HCT116 (cell line): ENCODE data around the gene CDKN2B-AS1. TPM values are rescaled to one million over a fixed set of nuclear protein-coding genes. Genes with fewer than 3 reads are reported as not detected.

Experiments used
- ATAC-seq: fragments of 200-7000 bp; cut with Tn5 transposase; 2 replicates; pipeline ENCODE4 v1.9.1; 2020; ENCODE audit warnings: mild to moderate bottlenecking, moderate library complexity
- BruUV-seq: library from RNA; stranded (reverse); fragments of 400-500 nt; replicated peaks from 2 replicates; lab custom pipeline; 2021; lab: Mats Ljungman, UMichigan
- CTCF ChIA-PET: fragments of 300-600 bp; sonication (Branson Sonifier 250); formaldehyde crosslinking; loops from one replicate; lab custom pipeline; 2021; ENCODE audit warnings: antibody characterized with exemption; lab: Charles Lee
- POLR2A ChIA-PET: fragments of 300-600, 350-600 bp; sonication (Branson Sonifier 250); formaldehyde crosslinking; loops from one replicate; lab custom pipeline; 2021; ENCODE audit warnings: antibody characterized with exemption; lab: Charles Lee
- RAD21 ChIA-PET, 2 experiments: fragments of 300-600 bp; sonication (Branson Sonifier 250); formaldehyde crosslinking; loops; one replicate each; lab custom pipeline; 2023; ENCODE audit warnings: low total read pairs in 2 of 2; ENCODE audit not compliant: uncharacterized antibody in 2 of 2, unreplicated experiment in 2 of 2, low non-redundant PET in 1 of 2; lab: Charles Lee
- DNase-seq: peaks from one replicate; pipeline ENCODE4 v3.0.0-alpha.2; 2010; ENCODE audit warnings: low read depth, low spot score
- H2AFZ ChIP-seq: fragments of 200-600 bp; shearing (Covaris generic), sonication (generic); 2 replicates; pipeline ENCODE4 v1.6.1; 2017; ENCODE audit warnings: low read depth, mixed run types, mixed read lengths, antibody characterized with exemption, low read length; ENCODE audit not compliant: poor library complexity, severe bottlenecking
- H3K27ac ChIP-seq: 2 replicates; pipeline ENCODE4 v1.5.1; 2012; ENCODE audit warnings: low read depth, low read length
- H3K27me3 ChIP-seq: fragments of 200-600 bp; sonication (generic); 2 replicates; pipeline ENCODE4 v1.6.1; 2016; ENCODE audit warnings: mixed run types, low read length, mixed read lengths; ENCODE audit not compliant: insufficient read depth
- H3K36me3 ChIP-seq, 2 experiments: fragments of 200-500 bp in 1 of 2; fragments of 200-600 bp in 1 of 2; sonication (Bioruptor generic) in 1 of 2; sonication (generic) in 1 of 2; 2 replicates each; pipeline versions ENCODE4 v1.5.1 to v1.6.1; 2014 to 2016; ENCODE audit warnings: low read length in 2 of 2, inconsistent platforms in 1 of 2, mixed read lengths in 1 of 2, mixed run types in 1 of 2; ENCODE audit not compliant: insufficient read depth in 2 of 2, control insufficient read depth in 1 of 2
- H3K4me1 ChIP-seq, 2 experiments: fragments of 200-600 bp in 1 of 2; sonication (generic) in 1 of 2; 2 replicates each; pipeline versions ENCODE4 v1.5.1 to v1.6.1; 2012 to 2017; ENCODE audit warnings: low read length in 2 of 2, inconsistent platforms in 1 of 2, mild to moderate bottlenecking in 1 of 2, mixed read lengths in 1 of 2, mixed run types in 1 of 2, moderate library complexity in 1 of 2; ENCODE audit not compliant: insufficient read depth in 2 of 2, control insufficient read depth in 1 of 2
- H3K4me2 ChIP-seq: fragments of 200-600 bp; sonication (generic); 2 replicates; pipeline ENCODE4 v1.6.1; 2017; ENCODE audit warnings: mixed run types, low read length, mixed read lengths
- H3K4me3 ChIP-seq, 2 experiments: fragments of 200-600 bp in 1 of 2; sonication (generic) in 1 of 2; replicated peaks in 1 of 2; 2 replicates each; pipeline ENCODE4 v1.5.1; 2011 to 2016; ENCODE audit warnings: low read length in 2 of 2, control low read depth in 1 of 2, low read depth in 1 of 2, mild to moderate bottlenecking in 1 of 2, mixed read lengths in 1 of 2, mixed run types in 1 of 2
- H3K79me2 ChIP-seq: fragments of 200-600 bp; sonication (generic); 2 replicates; pipeline ENCODE4 v1.6.1; 2017; ENCODE audit warnings: mild to moderate bottlenecking, mixed run types, low read length, moderate library complexity, mixed read lengths; ENCODE audit not compliant: insufficient read depth
- H3K9ac ChIP-seq: fragments of 200-600 bp; sonication (generic); 2 replicates; pipeline ENCODE4 v1.6.1; 2016; ENCODE audit warnings: low read length, mixed read lengths
- H3K9me2 ChIP-seq: fragments of 200-600 bp; sonication (generic), shearing (Covaris generic); 2 replicates; pipeline ENCODE4 v1.6.1; 2017; ENCODE audit warnings: mixed run types, mild to moderate bottlenecking, moderate library complexity; ENCODE audit not compliant: insufficient read depth
- H3K9me3 ChIP-seq, 2 experiments: fragments of 200-500 bp in 1 of 2; fragments of 200-600 bp in 1 of 2; sonication (Bioruptor generic) in 1 of 2; sonication (generic) in 1 of 2; 2 replicates each; pipeline ENCODE4 v1.6.1; 2014 to 2017; ENCODE audit warnings: low read length in 2 of 2, mixed read lengths in 2 of 2, inconsistent platforms in 1 of 2, low read depth in 1 of 2, mild to moderate bottlenecking in 1 of 2, mixed run types in 1 of 2, moderate library complexity in 1 of 2; ENCODE audit not compliant: control insufficient read depth in 1 of 2, insufficient read depth in 1 of 2
- H4K20me1 ChIP-seq: fragments of 200-600 bp; sonication (generic), shearing (Covaris generic); 2 replicates; pipeline ENCODE4 v1.6.1; 2017; ENCODE audit warnings: mixed run types, mild to moderate bottlenecking, moderate library complexity; ENCODE audit not compliant: insufficient read depth
- CEBPB ChIP-seq: IDR thresholded peaks from 2 replicates; pipeline ENCODE4 v1.6.1; 2012; ENCODE audit warnings: low read depth
- ELF1 ChIP-seq: IDR thresholded peaks from 2 replicates; pipeline ENCODE4 v1.6.1; 2012; ENCODE audit warnings: low read depth, borderline replicate concordance
- EZH2 ChIP-seq: fragments of 200-600 bp; sonication (generic); IDR thresholded peaks from 2 replicates; pipeline ENCODE4 v1.6.1; 2017; ENCODE audit warnings: antibody characterized with exemption, mixed run types
- EZH2phosphoT487 ChIP-seq: fragments of 200-600 bp; IDR thresholded peaks from 2 replicates; pipeline ENCODE4 v1.6.1; 2018; ENCODE audit warnings: antibody characterized with exemption, borderline replicate concordance
- FOSL1 ChIP-seq: IDR thresholded peaks from 2 replicates; pipeline ENCODE4 v1.6.1; 2012; ENCODE audit warnings: low read depth
- JUND ChIP-seq: IDR thresholded peaks from 2 replicates; pipeline ENCODE4 v1.6.1; 2012
- POLR2A ChIP-seq: IDR thresholded peaks from 2 replicates; pipeline ENCODE4 v1.7.0; 2011; ENCODE audit warnings: borderline replicate concordance; ENCODE audit not compliant: insufficient read depth, insufficient read length; ENCODE audit errors: extremely low read depth
- POLR2AphosphoS5 ChIP-seq: IDR thresholded peaks from 2 replicates; pipeline ENCODE4 v1.6.1; 2011; ENCODE audit warnings: mild to moderate bottlenecking, low read depth, low read length, moderate library complexity
- RAD21 ChIP-seq: IDR thresholded peaks from 2 replicates; pipeline ENCODE4 v1.6.1; 2012; ENCODE audit warnings: low read depth, mild to moderate bottlenecking
- SIN3A ChIP-seq: IDR thresholded peaks from 2 replicates; pipeline ENCODE4 v1.6.1; 2012; ENCODE audit warnings: low read depth
- SP1 ChIP-seq: IDR thresholded peaks from 2 replicates; pipeline ENCODE4 v1.6.1; 2012; ENCODE audit warnings: low read depth
- SRF ChIP-seq: IDR thresholded peaks from 2 replicates; pipeline ENCODE4 v1.6.1; 2012; ENCODE audit warnings: low read depth
- TCF7L2 ChIP-seq: IDR thresholded peaks from 2 replicates; pipeline ENCODE4 v1.7.0; 2011; ENCODE audit warnings: borderline replicate concordance, inconsistent platforms; ENCODE audit not compliant: insufficient read depth, insufficient read length; ENCODE audit errors: extremely low read depth
- YY1 ChIP-seq: IDR thresholded peaks from 2 replicates; pipeline ENCODE4 v1.6.1; 2011; ENCODE audit warnings: low read length, low read depth, moderate library complexity, mild to moderate bottlenecking; ENCODE audit not compliant: insufficient replicate concordance; ENCODE audit errors: extremely low read depth
- ZBTB33 ChIP-seq: IDR thresholded peaks from 2 replicates; pipeline ENCODE4 v1.6.1; 2011; ENCODE audit warnings: mild to moderate bottlenecking, low read length, moderate library complexity; ENCODE audit not compliant: insufficient replicate concordance; ENCODE audit errors: extremely low read depth
- ZFX ChIP-seq: fragments of 450-650 bp; IDR thresholded peaks from 2 replicates; pipeline ENCODE4 v1.6.1; 2017
- intact Hi-C: fragments of 100-400 bp; cut with micrococcal nuclease; formaldehyde crosslinking; loops from 2 replicates; pipeline ENCODE4 v1.10.0; 2022
- total RNA-seq: library from RNA; stranded (reverse); gene quantifications from one replicate; pipeline ENCODE4 v1.2.1, GENCODE V29; 2021; ENCODE audit not compliant: unreplicated experiment
- TF ChIP-seq, protein P1 (sequence below): IDR thresholded peaks from 2 replicates; pipeline ENCODE4 v1.6.1; 2012
- TF ChIP-seq, protein P2 (sequence below): IDR thresholded peaks from 2 replicates; pipeline ENCODE4 v1.6.1; 2012

Gene CDKN2B-AS1
- total RNA-seq, 1 experiment from 2014 or later: 1.7 TPM

DNA sequence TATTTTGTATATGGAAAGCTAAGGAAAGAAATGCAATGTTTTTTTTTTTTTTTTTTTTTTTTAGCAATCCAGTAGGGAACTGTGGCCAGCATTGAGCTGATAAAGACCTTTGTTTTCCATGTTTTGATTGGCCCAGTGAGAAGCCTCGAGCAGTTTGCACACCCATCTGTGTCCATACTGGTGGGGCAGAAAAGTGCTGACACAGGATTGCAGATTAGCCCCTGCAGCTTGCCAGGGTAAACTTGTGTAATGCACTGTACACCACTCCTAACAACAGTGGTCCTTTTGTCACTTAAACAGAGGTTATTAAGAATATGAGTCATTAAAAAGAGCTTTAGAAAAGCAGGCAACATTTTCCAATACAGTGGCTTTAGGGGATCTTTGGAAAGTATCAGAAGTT is 147.3 kb downstream of the CDKN2B-AS1 start:
- Histone ChIP-seq H3K36me3 (no peaks in the 10 kb centered on the region), H3K9me3 (no peaks in the 10 kb centered on the region), H4K20me1 (no peaks in the 10 kb centered on the region), H3K9ac (no peak overlapping the region), H3K4me3 (no peak overlapping the region), H3K79me2 (no peaks in the 10 kb centered on the region), H3K4me2 (no peak overlapping the region), H3K9me2 (no peaks in the 10 kb centered on the region), H3K27ac (no peak overlapping the region), H3K27me3 (no peaks in the 10 kb centered on the region), H2AFZ (no peak overlapping the region), H3K4me1 (no peaks in the 10 kb centered on the region)
- ChIA-PET RAD21 (no interaction called here), POLR2A (interaction anchor here (0.9 to 1.7 kb wide), 3 partner anchors 17 to 133 kb away, joined by 3 to 7 read pairs (median 3); partner anchors contain the start of gene CDKN2B), CTCF (interaction anchor here (0.6 to 1.9 kb wide), 3 partner anchors 22 to 947 kb away, joined by 3 to 4 read pairs (median 3); no protein-coding TSS in a partner anchor)
- intact Hi-C loops: loop anchor here (10.0 kb wide), 1 partner anchor 57 kb away; no protein-coding TSS in a partner anchor
- DNase-seq: no peak
- 0 out of 2 replicates have a peak, but pooled peaks have one; percentile 25 for ATAC-seq
- TF ChIP-seq, protein P1, sequence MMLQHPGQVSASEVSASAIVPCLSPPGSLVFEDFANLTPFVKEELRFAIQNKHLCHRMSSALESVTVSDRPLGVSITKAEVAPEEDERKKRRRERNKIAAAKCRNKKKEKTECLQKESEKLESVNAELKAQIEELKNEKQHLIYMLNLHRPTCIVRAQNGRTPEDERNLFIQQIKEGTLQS: no peak
- TF ChIP-seq TCF7L2: peak; percentile 22
- TF ChIP-seq EZH2phosphoT487: no peak
- BruUV-seq: no TSS peak

- H2AFZ ChIP-seq: peak overlapping the region; percentile 83
- CTCF ChIA-PET: interaction anchor here (0.6 to 2.1 kb wide), 4 partner anchors 23 to 948 kb away, joined by 3 to 5 read pairs (median 4); no protein-coding TSS in a partner anchor
- RAD21 ChIA-PET: no interaction called here
- TF ChIP-seq, protein P2, sequence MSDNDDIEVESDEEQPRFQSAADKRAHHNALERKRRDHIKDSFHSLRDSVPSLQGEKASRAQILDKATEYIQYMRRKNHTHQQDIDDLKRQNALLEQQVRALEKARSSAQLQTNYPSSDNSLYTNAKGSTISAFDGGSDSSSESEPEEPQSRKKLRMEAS: no peak
- TF ChIP-seq CEBPB (no peak), ZFX (no peak), ELF1 (no peak), EZH2phosphoT487 (no peak), POLR2A (no peak), EZH2 (no peak), YY1 (no peak), JUND (no peak), RAD21 (no peak), POLR2AphosphoS5 (no peak), TCF7L2 (no peak), SIN3A (no peak), SP1 (no peak), SRF (no peak), ZBTB33 (no peak), FOSL1 (no peak)
- TF ChIP-seq, protein P1: no peak
- DNase-seq (no peak), ATAC-seq (no peak)
- no peaks in the 10 kb centered on the region for H3K9me3 ChIP-seq
- H3K4me3 ChIP-seq: no peak overlapping the region
- no peaks in the 10 kb centered on the region for H3K9me2 ChIP-seq
- no peaks in the 10 kb centered on the region for H3K79me2 ChIP-seq
- H3K9ac ChIP-seq: no peak overlapping the region
- H3K4me2 ChIP-seq: no peak overlapping the region
- no peak overlapping the region for H3K27ac ChIP-seq
- no TSS peak for BruUV-seq
- POLR2A ChIA-PET: interaction anchor here (1.1 to 1.7 kb wide), 2 partner anchors 16 to 134 kb away, joined by 3 to 7 read pairs; partner anchors contain the start of gene CDKN2B
- intact Hi-C loops: loop anchor here (10.0 kb wide), 1 partner anchor 58 kb away; no protein-coding TSS in a partner anchor
- H3K27me3 ChIP-seq: no peaks in the 10 kb centered on the region
- H3K4me1 ChIP-seq: peaks cover 0 to 6% of the 10 kb centered on the region in 2 experiments; a peak in 2 of 4 replicates
- H3K36me3 ChIP-seq: no peaks in the 10 kb centered on the region
- H4K20me1 ChIP-seq: no peaks in the 10 kb centered on the region
Observed at GRCh38 chr9:22142671-22143070, 148.1 kb downstream of the CDKN2B-AS1 start.
